HuH-7 (cell line): ENCODE results near the gene PARD3.

Experiments used
- DNase-seq: peaks from one replicate; pipeline ENCODE4 v3.0.0; 2011; ENCODE audit warnings: low spot score

The PARD3 gene

DNA sequence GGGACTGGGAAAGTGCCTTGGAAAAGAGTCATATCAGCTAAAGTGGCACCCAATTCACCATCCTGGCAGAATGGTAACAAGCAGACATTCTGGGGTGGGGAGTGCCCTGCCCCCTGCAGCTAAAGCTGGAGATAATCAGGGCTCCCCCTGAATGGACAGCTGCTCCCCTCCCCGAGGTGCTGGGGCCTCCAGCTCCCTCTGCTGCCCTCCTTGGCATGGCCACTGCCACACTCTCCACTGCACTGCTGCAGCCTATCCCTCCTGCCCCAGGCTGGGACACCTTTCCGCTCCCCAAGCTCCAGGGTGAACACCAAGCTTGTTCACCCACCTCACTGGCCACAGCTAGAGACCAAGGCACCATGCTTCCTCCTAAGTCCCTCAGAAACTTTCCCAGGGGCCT, 9.8 kb upstream of the PARD3 start:
- DNase-seq, result no peak

DNA sequence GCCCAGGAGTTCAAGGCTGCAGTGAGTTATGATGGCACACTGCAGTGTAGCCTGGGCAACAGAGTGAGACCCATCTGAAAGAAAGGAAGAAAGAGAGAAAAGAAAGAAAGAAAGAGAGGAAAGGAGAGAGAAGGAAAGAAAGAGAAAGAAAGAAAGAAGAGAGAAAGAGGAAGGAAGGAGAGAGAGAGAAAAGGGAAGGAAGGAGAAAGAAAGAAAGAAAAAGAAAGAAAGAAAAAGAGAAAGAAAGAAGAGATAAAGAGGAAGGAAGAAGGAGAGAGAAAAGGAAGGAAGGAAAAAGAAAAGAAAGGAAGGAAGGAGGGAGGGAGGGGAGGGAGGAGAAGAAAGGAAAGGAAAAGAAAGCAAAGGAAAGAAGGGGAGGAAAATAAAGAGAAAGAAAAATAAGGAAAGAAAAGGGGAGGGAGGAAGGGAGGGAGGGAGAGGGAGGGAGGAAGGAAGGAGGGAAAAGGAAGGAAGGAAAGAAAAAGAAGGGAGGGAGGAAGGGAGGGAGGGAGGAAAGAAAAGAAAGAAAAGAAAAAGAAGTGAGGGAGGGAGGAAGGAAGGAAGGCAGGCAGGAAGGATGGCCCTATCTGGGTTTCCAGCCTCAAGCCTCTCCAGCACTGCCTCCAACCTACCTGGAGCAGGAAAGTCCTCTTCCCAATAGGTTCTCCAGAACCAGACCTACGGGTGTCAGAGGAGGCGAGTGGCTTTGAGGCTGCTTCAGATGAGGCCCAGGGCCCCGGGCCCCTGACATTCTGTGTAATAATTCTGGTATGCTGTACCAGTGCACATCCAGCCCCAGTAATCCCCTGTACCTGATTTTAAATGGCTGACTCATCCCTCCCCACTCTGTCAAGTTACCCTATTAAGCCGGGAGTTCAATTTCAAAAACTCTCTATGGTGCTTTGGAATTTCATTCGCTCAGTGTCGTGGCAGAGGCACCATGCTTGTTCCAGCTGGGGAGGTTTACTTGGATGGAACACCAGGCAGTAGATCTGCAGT, 6.8 kb upstream of the PARD3 start:
- no peak for DNase-seq

DNA sequence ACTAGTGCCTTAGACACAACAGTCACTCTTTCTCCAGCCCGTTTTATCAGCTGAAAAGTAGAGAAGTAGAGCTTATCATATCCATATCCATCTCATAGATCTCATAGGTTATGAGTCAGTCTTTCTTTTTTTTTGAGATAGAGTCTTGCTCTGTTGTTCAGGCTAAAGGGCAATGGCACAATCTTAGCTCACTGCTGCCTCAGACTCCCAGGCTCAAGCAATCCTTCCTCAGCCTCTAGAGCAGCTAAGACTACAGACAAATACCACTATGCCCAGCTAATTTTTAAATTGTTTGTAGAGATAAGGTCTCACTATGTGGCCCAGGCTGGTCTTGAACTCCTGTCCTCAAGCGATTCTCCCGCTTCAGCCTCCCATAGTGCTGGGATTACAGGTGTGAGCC, 2.5 kb upstream of the PARD3 start:
- no peak for DNase-seq

DNA sequence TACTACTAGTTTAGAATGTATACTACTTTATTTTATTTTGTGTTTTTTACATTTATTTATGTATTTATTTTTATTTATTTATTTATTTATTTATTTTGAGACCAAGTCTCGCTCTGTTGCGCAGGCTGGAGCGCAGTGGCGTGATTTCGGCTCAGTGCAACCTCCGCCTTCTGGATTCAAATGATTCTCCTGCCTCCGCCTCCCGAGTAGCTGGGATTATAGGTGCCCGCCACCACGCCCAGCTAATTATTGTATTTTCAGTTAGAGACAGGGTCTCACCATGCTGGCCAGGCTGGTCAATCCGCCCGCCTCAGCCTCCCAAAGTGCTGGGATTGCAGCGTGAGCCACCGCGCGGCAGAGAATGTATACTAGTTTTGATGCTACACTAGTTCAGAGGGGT, 2.0 kb upstream of the PARD3 start:
- no peak for DNase-seq

DNA sequence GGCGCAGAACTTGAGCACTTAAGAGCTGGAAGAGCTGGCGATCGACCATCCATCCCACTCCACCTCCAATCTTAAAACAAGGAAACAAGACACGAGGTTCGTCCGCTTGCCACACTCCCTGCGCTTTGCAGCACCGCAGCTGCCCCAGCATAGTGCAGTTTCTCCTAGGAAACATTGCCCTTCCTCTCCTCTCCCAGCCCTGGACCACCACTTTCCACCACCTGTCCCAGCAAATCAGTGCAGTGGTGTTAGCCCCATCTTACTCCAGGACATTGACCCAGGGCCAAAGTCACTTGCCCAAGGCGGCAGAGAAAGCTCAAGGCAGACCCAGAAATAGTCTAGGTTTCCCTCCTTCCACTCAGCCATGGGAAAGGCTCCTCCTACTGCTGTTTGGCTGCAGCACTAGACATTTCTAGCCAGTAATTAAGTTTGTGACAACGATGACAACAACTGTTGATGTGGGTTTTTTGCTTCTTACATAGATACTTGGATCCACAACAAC, 1.5 kb upstream of the PARD3 start:
- peak; percentile 58 for DNase-seq

DNA sequence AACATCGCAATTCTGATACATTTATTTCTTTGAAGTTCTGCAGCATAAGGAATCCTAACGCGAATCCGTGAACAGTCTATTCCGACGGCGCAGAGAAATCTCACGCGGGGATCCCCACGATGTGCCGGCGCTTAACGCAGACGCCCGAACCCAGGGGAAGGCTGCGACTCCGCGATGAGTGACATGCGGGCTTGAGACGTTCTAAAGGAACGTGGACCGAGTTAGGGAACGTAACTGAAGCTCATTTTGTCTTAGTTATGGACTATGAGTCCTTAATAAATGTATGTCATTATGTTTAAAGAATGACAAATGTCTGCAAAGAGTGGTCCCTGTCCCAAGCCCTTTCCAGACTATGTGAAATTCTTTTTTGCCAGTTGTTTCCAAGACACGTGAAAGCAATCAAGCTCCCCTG, 995 bp upstream of the PARD3 start:
- no peak for DNase-seq

DNA sequence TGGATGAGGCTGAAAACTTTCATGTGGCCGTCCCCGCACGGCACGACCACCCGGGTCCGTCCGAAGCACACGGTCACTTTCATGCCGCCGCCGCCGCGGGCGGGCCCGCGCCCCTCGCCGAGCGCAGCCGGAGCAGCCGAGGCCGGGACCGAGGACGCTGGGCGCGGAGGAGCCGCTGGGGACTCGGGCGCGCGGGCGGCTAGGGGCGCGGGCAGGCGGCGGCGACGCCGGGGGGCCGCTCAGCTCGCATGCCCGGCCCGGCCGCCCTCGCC, 247 bp downstream of the PARD3 start:
- no peak for DNase-seq

DNA sequence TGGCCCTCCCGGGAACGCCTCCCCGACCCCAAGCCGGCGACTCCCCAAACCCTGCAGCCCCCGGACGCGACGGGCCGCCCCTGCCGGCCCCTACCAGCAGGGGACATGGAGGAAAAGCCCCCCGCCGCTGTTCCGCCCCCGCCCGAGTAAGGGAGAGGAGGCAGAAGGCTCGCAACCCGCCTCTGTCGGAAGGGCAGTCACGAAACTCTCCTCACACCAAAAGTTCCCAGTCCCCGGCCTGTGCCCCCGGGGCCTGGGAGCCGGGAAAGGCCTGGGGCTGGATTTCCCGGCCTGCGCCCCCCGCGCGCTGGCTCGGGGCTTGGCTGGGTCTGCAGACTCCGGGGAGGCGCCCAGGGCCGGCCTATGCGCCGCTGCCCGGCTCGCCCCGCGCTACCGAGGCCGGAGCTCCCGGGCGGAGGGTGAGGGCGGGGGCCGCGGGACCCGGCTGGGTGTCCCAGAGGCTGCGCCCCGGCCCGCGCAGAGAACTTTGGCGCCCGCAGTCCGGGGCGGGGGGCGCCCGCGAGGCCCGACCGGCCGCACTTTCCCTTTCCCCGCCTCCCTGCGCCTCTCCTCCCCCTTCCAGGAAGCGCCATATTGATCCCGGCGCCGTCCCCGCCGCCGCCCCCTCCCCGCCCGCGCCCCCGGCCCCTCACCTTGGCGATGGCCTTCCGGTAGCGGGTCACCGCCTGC, 728 bp downstream of the PARD3 start:
- peak; percentile 82 for DNase-seq

DNA sequence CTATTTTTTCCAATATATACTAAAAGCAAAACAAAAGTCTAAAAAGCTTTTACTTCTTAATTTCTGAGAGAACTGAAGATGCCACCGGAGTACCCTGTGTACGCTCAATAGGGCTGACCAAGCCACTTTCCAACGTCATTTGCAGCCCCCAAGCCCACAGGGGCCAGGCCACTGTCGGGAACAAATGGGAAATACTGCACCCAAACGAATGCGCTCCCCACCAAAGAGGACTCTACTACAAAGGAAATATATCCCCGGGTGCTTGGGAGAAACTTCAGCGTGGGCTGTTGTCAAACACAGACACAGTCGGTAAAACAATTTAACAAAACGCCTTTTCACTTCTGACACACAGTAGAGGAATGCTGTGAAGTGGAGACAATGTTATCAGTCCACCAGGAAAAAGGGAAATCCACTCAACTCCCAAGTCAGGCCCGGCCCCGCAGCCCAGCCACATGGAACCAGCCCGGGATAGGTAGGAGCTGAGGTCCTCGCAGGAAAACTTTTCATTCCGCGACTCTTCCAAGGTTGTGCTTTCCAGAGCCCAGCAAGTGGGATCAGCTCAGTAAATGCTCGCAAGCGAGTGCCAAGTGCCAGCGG, 1.4 kb downstream of the PARD3 start:
- peak; percentile 68 for DNase-seq

DNA sequence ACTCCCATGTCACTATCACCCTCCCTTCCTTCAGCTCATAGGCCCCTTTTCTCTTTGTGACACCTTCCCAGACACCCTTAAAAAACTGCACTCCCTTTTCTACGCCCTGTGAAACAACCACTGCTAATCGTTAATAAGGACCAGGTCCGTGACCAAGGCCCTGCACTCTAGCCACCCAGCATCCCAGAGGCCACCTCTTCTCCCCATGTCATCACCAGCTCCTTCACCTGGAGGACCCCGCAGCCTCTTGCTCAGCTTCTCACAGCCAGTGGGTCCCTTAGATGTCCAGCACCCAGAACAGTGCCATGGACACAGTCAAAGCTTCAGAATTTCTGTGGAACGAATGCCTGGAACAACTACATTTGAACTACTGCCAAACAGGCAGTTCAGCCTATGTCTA, 2.3 kb downstream of the PARD3 start:
- no peak for DNase-seq

DNA sequence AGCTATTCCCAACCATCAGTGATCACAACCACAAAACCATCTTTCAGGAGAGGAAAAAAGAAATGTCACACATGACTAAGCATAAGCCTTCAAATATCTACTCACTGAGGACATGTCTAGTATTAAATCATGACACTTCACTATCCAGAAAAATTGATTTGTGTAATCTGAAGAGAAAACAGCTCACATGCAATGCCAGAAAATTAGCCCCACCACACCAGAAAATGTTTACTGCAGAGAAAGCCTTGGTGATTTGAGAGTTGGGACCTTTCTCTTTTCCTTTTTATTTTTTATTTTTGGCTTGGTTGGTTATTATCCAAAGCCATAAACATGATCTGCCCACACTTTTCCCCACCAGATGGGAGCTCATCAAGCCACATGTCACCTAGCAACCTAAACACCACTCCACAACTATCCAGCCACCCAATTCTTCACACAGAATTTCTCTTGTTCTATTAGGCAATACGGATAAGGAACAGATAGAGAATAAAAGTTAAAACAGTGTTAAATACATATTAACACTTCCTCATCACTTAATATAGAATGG, 3.1 kb downstream of the PARD3 start:
- no peak for DNase-seq

DNA sequence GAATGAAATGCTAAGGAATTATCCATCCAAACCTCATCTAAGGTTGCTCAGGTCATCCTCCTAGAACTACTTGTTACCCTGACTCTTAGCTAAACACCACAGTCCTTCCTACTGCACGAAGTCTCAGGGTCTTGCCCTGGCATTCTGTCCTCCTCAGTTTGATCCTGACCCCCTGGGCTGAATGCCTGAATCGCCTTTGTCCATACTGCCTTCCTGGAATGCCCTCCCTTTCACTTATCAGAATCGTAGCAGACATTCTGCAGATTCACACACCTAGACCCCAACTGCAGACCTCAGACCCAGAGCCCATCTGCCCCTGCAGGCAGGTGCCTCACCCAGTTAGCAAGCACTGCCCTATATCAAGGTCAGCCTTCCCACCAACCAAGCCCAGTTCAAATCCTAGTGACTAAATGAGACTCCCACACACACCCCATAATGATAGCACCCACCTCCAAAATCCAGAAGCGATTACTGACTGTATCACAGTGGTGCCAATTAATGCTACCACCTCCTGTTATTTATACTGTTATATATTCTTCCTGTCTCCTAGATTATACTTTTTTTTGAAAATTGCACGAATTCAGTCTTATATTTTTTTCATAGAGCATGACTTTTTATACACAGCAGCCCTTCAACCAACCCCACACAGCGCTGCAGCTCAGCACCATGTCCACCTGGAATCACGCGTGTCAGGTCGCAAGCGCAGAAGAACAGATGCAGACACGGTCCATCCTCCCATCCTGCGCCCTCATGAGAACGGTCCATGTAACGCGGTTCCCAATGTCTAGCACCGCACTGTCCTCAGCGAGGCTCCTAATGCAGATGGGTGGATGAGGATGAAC, 3.7 kb downstream of the PARD3 start:
- no peak for DNase-seq

DNA sequence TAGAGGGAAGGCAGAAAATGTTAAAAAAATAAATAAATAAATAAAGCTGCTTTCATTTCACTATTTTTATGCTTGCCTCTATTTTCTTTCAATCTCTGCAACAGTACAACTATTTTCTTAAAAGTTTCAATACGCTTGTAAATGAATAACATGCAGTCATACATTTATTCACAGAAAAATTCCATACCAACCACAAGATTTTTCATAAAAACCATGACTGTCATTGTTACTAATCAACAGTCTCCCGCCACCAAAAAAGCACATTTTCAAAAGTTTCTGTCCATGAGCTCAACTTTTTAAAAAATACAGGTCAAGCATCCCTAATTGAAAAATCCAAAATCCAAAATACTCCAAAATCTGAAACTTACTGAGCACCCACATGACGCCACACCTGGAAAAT, 5.3 kb downstream of the PARD3 start:
- DNase-seq, result no peak

DNA sequence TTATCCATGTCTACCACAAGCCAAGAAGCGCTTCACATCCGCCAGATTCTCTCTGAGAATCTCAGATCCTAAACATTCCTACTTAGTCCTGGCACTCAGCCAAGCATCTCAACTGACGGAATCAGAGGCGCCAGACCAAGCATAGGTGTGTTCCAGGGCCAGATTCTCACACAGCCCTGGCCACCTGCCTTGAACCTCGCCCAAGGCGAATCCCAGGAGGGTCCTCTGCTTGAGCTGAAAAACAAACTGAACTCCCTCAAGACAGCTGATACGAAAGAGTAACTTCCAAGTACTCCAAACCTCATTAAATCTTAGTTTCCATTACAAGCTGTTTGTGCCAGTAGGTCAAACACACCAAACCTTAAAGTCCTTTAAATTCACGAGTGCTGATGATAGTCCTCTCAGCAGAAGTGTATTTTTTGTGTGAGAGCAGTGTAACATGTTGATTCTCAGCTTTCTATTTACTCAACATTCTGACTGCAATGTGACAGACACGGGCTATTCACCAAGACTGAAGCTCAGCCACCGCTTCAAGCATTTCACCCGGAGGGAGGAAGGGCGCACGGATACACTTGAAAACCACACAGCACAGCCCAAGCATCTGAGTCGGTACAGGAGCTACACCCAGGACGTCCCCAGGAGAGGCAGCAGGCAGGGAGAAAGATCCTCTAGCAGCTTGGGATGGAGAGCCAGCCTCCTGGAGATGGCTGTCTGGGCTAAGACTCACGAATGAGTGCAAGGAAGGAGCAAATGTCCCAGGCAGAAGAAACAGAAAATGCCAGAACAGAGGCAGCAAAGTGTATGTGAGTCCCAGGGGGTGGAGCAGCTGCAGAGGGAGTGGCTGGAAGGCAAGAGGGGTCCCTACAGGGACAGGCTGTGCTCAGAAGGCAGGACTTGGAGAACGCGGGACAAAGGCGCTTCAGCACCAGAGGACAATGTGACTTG, 6.0 kb downstream of the PARD3 start:
- DNase-seq, result no peak

DNA sequence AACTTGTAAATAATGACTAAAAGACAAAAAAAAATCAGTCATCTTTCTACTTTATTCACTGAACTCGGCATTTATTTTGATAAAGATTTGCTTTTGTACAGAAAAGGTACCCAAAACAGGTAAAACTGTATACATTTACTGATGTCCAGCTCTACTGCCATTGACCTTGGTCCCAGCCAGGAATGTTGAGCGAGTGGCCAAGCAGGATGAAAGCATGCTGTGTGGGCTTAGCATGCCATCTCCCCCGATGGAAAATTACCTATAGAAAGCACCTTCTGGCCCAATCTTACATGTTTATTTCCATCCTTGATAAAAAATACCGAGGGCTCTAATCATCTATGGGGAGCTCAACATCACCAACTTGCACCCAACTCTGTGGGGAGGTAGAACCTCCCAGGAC, 6.8 kb downstream of the PARD3 start:
- no peak for DNase-seq

DNA sequence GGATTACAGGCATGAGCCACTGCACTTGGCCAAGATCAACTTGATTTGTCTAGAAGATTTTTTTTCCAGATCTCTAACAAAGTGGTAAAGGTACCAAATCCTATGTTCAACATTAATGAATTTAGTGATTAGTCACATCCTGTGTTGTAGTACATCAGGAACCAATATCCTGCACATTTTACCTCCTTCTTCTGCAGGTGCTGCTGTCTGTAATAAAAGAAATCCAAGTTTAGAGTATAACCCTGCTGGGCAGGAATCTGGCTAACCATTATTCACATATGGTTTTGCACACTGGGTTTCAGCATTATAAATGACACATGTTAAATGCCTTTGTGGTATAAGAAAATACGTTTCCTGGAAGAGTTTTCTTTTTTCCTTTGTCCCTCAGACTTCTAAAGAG, 10.8 kb downstream of the PARD3 start:
- no peak for DNase-seq

DNA sequence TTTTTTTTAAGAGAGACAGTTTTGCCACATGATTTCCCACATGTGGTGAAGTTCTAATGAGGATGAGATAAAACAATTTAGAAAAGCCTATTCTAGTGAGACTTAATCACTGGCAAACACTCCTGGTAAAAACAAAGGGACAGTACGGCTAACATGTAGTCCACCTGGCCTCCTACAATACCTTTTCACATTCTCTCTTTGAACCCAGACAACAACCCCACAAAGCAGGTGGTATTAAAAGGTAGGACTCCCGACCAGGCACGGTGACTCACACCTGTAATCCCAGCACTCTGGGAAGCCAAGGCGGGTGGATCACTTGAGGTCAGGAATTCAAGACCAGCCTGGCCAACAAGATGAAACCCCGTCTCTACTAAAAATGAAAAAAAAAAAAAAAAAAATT, 12.4 kb downstream of the PARD3 start:
- DNase-seq, result no peak

DNA sequence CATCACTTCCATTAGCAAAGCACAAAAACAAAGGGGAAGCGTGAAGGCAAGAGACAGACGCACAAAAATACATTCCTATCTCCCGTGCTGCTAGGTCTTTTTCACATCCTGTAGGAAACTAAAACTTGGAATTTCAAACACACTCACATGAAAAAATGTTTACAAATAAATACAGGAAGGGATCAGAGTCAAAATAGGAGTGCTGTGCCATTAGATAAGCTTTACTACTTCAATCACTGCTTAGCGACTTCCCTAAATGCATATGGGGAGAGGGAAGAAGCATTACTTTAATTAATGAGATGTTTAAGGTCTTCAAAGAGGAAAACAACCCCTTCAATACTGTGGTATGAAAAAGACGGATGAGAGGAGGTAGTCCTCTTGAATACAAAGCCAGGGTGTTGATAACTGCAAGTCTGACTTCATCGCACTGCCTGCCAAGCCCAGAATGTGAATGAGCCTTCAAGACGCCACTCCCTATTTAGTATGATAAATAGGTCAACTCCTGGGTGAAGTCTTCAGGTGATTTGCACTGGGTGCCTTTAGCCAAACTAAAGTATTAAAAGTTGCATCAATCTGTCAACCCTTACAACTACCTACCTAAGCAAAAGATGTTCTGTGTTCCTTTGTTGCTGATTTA, 13.9 kb downstream of the PARD3 start:
- no peak for DNase-seq

DNA sequence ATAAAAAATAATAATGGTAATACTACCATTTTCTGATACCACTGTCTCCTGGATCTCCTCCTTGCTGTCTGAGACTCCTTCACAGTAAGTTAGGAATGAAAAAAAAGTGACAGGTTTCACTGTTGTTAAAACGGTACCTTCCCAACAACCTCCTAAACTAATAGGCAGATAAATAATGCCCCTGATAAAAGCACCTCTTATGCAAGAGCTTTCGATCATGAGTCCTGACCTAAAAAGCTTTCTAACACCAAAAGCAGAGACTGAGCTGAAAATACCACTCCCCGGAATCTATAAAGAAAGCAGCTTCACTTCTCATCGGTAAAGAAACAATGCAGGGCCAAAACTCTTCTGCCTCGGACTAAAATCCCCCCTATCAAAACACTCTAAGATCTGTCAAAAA, 14.5 kb downstream of the PARD3 start:
- no peak for DNase-seq

DNA sequence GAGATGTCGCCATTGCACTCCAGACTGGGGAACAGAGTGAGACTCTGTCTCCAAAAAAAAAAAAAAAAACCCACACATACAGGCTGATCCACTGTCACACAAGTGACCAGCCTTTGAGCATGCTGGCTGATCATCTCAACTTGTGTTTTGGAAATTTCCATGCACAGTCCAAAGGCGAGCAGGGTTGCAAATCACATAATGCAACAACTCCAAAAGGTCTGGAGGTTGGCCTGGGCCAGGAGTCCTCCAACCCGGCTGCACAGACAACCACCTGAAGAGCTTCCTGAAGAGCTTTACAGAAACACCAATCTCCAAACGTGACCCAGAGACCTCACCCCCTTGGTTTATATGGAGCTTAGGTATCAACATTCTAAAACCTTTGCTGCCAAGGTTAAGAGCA, 16.4 kb downstream of the PARD3 start:
- DNase-seq, result no peak
